GM18868 (cell line): Measurements from ENCODE around the gene TNFRSF6B.

Experiments used
- ATAC-seq: cut with Tn5 transposase; IDR thresholded peaks from one replicate; pipeline ENCODE4 v1.9.1; 2021; ENCODE audit warnings: mild to moderate bottlenecking, moderate library complexity; ENCODE audit not compliant: unreplicated experiment

Gene TNFRSF6B

GRCh38 chr20:63694584-63695423, 1.6 kb upstream of the TNFRSF6B start:
- ATAC-seq, result no peak

GRCh38 chr20:63695424-63696305, 787 bp upstream of the TNFRSF6B start:
- ATAC-seq, result no peak

- ATAC-seq, result no peak
Observed at GRCh38 chr20:63696306-63696627, 185 bp upstream of the TNFRSF6B start.

- ATAC-seq, result no peak
Observed at GRCh38 chr20:63697357-63697867, 960 bp downstream of the TNFRSF6B start.

GRCh38 chr20:63697868-63698545, 1.6 kb downstream of the TNFRSF6B start:
- no peak for ATAC-seq

- no peak for ATAC-seq
Observed at GRCh38 chr20:63698739-63699465, 2.5 kb downstream of the TNFRSF6B start.

GRCh38 chr20:63699466-63700198, 3.2 kb downstream of the TNFRSF6B start:
- ATAC-seq, result no peak

GRCh38 chr20:63700199-63701050, 4.0 kb downstream of the TNFRSF6B start:
- no peak for ATAC-seq

- ATAC-seq, result no peak
Observed at GRCh38 chr20:63701051-63701328, 4.5 kb downstream of the TNFRSF6B start.

GRCh38 chr20:63701329-63702035, 5.0 kb downstream of the TNFRSF6B start:
- no peak for ATAC-seq

- ATAC-seq, result no peak
Observed at GRCh38 chr20:63702036-63702665, 5.7 kb downstream of the TNFRSF6B start.

- ATAC-seq, result no peak
Observed at GRCh38 chr20:63702751-63703470, 6.5 kb downstream of the TNFRSF6B start.

GRCh38 chr20:63703471-63703975, 7.1 kb downstream of the TNFRSF6B start:
- no peak for ATAC-seq

- ATAC-seq, result no peak
Observed at GRCh38 chr20:63703976-63704748, 7.7 kb downstream of the TNFRSF6B start.

- ATAC-seq, result no peak
Observed at GRCh38 chr20:63704749-63705117, 8.3 kb downstream of the TNFRSF6B start.

- no peak for ATAC-seq
Observed at GRCh38 chr20:63705232-63706026, 9.0 kb downstream of the TNFRSF6B start.
